OCI-LY3 (cell line): ENCODE measurements around the gene KDM1B.

ENCODE experiments used
- CTCF ChIP-seq: fragments of 200-600, 300-600 bp; sonication (generic); IDR thresholded peaks from 2 replicates; pipeline ENCODE4 v1.5.1; 2014; ENCODE audit warnings: antibody characterized with exemption, low read length, low read depth
- EZH2phosphoT487 ChIP-seq: fragments of 200-600 bp; shearing (Covaris generic); IDR thresholded peaks from 2 replicates; pipeline ENCODE4 v1.6.1; 2018; ENCODE audit warnings: antibody characterized with exemption, mixed run types, low read depth

DNA sequence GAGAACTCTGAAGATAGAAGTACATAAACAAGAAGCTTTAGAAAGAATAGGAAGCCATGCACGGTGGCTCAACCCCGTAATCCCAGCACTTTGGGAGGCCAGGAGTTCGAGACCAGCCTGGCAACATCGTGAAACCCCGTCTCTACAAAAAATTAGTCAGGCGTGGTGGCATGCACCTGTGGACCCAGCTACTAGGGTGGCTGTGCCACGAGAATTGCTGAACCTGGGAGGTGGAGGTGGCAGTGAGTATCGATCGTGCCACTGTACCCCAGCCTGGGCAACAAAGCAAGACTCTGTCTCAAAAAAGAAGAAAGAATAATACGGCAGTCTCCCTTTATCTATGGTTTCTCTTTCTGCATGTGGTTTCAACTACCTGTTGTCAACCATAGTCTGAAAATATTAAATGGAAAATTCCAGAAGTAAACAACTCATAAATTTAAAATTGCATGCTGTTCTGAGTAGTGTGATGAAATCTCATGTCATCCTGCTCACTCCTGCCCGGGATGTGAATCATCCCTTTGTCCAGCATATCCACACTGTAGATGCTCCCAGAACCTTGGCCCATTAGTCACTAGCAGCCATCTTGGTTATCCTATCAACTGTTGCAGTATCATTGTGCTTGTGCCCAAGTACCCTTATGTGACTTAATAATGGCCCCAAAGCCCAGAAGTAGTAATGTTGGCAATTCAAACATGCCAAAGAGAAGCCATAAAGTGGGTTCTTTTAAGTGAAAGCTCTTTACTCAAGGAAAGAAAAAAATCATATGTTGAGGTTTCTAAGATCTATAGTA, 87.0 kb downstream of the KDM1B start:
- TF ChIP-seq CTCF: no peak
- TF ChIP-seq EZH2phosphoT487: no peak
